Measurements from ENCODE around the gene PHAF1. TPM values are rescaled to one million over a fixed set of nuclear protein-coding genes. Genes with fewer than 3 reads are reported as not detected.

The PHAF1 gene
- total and polyA plus RNA-seq, 9 of the 15 experiments (the other 6 are each of a cell fraction or from before 2014, with no cell fraction given) = 5.1 to 25.4 (median 13.8) TPM

GRCh38 chr16:67155295-67156142 is 45.8 kb downstream of the PHAF1 start (continued):
- TF ChIP-seq ZBTB9 (CRISPR knock-in tag; IDR thresholded peaks at IDR 0.05) (no peak), ZNF655 (CRISPR knock-in tag; IDR thresholded peaks at IDR 0.05) (no peak), JUND (IDR thresholded peaks at IDR 0.05; ENCODE audit: borderline replicate concordance, low read depth, low read length) (peak; percentile 51; the same call in 1 of the 2 replicates), JUND (tag; IDR thresholded peaks at IDR 0.05; ENCODE audit: borderline replicate concordance, low read depth, low read length) (no peak), RBFOX2 (IDR thresholded peaks at IDR 0.05; ENCODE audit: low read depth, low read length) (0 out of 2 replicates have a peak, but pooled peaks have one; percentile 29), DACH1 (IDR thresholded peaks at IDR 0.05; ENCODE audit: partially characterized antibody) (peak; percentile 65), TRIM24 (IDR thresholded peaks at IDR 0.05) (no peak), LEF1 (IDR thresholded peaks at IDR 0.05) (no peak), FOXJ2 (tag; IDR thresholded peaks at IDR 0.05) (no peak), SIN3A (IDR thresholded peaks at IDR 0.05; ENCODE audit: borderline replicate concordance in 2 of 2, control insufficient read depth in 1 of 2, low read depth in 2 of 2, low read length in 2 of 2) (peak in 1 of 2 experiments; percentile 50; a peak in 2 of 4 replicates), NCOA2 (IDR thresholded peaks at IDR 0.05; ENCODE audit: partially characterized antibody in 2 of 2) (no peak), ZNF717 (CRISPR knock-in tag; IDR thresholded peaks at IDR 0.05) (no peak), ZMIZ1 (IDR thresholded peaks at IDR 0.05; ENCODE audit: low read depth in 2 of 2, low read length in 2 of 2) (no peak), HDAC8 (tag; IDR thresholded peaks at IDR 0.05) (no peak), GABPB2 (CRISPR knock-in tag; conservative IDR thresholded peaks at IDR 0.05) (no peak), ZNF324 (CRISPR knock-in tag; IDR thresholded peaks at IDR 0.05) (no peak), ELF2 (CRISPR knock-in tag; IDR thresholded peaks at IDR 0.05) (no peak), SIN3B (IDR thresholded peaks at IDR 0.05; ENCODE audit: low read depth) (no peak), SMARCE1 (IDR thresholded peaks at IDR 0.05) (no peak), ZNF121 (CRISPR knock-in tag; conservative IDR thresholded peaks at IDR 0.05) (no peak), PHTF2 (CRISPR knock-in tag; IDR thresholded peaks at IDR 0.05) (no peak), MTA1 (IDR thresholded peaks at IDR 0.05; ENCODE audit: borderline replicate concordance) (no peak), FOXK2 (conservative IDR thresholded peaks at IDR 0.05 in 1 of 2, IDR thresholded peaks at IDR 0.05 in 1 of 2; ENCODE audit: low read depth in 2 of 2) (no peak)

All from K562 (cell line).